HEK293T (cell line): ENCODE results near the gene CCDC149.

Source experiments
- FOXA1 ChIP-seq: fragments of 450-650 bp; IDR thresholded peaks from 2 replicates; pipeline ENCODE4 v1.6.1; 2016; ENCODE audit warnings: mild to moderate bottlenecking
- FOXM1 ChIP-seq: fragments of 450-650 bp; IDR thresholded peaks from 2 replicates; pipeline ENCODE4 v1.6.1; 2017; ENCODE audit warnings: mild to moderate bottlenecking, borderline replicate concordance
- PKNOX1 ChIP-seq: fragments of 450-650 bp; IDR thresholded peaks from 2 replicates; pipeline ENCODE4 v1.6.1; 2016
- SP1 ChIP-seq: fragments of 450-650 bp; IDR thresholded peaks from 2 replicates; pipeline ENCODE4 v1.6.1; 2017
- SUZ12 ChIP-seq: fragments of 450-650 bp; IDR thresholded peaks from 2 replicates; pipeline ENCODE4 v1.6.1; 2016; ENCODE audit warnings: mild to moderate bottlenecking

- TF ChIP-seq SP1 = no peak
- no peak for TF ChIP-seq FOXA1
- TF ChIP-seq SUZ12 = no peak
- TF ChIP-seq FOXM1 = no peak
- no peak for TF ChIP-seq PKNOX1
Observed at GRCh38 chr4:24915121-24915922, 2.5 kb upstream of the CCDC149 start.
